Measurements from ENCODE around the gene PSRC1. TPM values are rescaled to one million over a fixed set of nuclear protein-coding genes. Genes with fewer than 3 reads are reported as not detected.

Gene PSRC1
- total RNA-seq, 1 experiment from 2014 or later, result 75.0 TPM

DNA sequence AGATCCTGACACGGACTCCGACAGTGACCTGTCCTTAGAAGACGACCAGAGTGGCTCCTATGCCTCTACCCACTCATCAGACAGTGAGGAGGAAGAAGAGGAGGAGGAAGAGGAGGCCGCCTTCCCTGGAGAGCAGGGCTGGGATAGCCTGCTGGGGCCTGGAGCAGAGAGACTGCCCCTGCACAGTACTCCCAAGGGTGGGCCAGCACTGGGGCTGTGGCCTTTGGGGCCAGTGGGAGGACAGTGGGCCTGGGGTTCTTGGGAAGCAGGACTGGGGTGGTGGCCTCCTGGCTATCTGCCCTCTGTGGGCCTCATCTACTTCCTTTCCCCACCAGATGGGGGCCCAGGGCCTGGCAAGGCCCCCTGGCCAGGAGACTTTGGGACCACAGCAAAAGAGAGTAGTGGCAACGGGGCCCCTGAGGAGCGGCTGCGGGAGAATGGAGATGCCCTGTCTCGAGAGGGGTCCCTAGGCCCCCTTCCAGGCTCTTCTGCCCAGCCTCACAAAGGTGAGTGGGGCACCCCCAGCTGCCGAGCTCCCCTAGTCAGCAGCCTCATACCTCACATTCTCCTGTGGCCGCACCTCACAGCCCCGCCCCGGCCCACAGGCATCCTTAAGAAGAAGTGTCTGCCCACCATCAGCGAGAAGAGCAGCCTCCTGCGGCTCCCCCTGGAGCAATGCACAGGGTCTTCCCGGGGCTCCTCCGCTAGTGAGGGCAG lies 10.0 kb downstream of the PSRC1 start:
- no peak overlapping the region for H3K4me3 ChIP-seq (ENCODE audit: low read depth, low read length, poor library complexity, severe bottlenecking)
- intact Hi-C loops (cut with micrococcal nuclease; ENCODE audit: unreplicated experiment), result no loop called here
- H3K4me1 ChIP-seq (ENCODE audit: insufficient read depth, low read length, poor library complexity, severe bottlenecking), result no peaks in the 10 kb centered on the region
- BruUV-seq (replicated peaks), result no TSS peak
- DNase-seq (ENCODE audit: low spot score), result no peak
- CTCF ChIA-PET, result interaction anchor here (0.6 kb wide), 1 partner anchor 150 kb away, joined by 7 read pairs; no protein-coding TSS in a partner anchor
- TF ChIP-seq, protein P1, sequence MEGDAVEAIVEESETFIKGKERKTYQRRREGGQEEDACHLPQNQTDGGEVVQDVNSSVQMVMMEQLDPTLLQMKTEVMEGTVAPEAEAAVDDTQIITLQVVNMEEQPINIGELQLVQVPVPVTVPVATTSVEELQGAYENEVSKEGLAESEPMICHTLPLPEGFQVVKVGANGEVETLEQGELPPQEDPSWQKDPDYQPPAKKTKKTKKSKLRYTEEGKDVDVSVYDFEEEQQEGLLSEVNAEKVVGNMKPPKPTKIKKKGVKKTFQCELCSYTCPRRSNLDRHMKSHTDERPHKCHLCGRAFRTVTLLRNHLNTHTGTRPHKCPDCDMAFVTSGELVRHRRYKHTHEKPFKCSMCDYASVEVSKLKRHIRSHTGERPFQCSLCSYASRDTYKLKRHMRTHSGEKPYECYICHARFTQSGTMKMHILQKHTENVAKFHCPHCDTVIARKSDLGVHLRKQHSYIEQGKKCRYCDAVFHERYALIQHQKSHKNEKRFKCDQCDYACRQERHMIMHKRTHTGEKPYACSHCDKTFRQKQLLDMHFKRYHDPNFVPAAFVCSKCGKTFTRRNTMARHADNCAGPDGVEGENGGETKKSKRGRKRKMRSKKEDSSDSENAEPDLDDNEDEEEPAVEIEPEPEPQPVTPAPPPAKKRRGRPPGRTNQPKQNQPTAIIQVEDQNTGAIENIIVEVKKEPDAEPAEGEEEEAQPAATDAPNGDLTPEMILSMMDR (conservative IDR thresholded peaks at IDR 0.05; ENCODE audit: low read depth, low read length), result no peak
- TF ChIP-seq EZH2 (IDR thresholded peaks at IDR 0.05; ENCODE audit: borderline replicate concordance, low read depth, low read length, poor library complexity, severe bottlenecking), result no peak
- no peak overlapping the region for H3K27ac ChIP-seq (ENCODE audit: low read depth, low read length, poor library complexity, severe bottlenecking)
- H3K27me3 ChIP-seq (replicated peaks; ENCODE audit: insufficient read depth, low read depth, low read length, poor library complexity), result no peaks in the 10 kb centered on the region
- POLR2A ChIA-PET (ENCODE audit: low non-redundant PET), result no interaction called here
- H3K36me3 ChIP-seq (ENCODE audit: insufficient read depth, low read length, poor library complexity, severe bottlenecking), result peaks cover 21% of the 10 kb centered on the region
- H3K9me3 ChIP-seq (ENCODE audit: low read depth, low read length, poor library complexity, severe bottlenecking), result no peaks in the 10 kb centered on the region

DNA sequence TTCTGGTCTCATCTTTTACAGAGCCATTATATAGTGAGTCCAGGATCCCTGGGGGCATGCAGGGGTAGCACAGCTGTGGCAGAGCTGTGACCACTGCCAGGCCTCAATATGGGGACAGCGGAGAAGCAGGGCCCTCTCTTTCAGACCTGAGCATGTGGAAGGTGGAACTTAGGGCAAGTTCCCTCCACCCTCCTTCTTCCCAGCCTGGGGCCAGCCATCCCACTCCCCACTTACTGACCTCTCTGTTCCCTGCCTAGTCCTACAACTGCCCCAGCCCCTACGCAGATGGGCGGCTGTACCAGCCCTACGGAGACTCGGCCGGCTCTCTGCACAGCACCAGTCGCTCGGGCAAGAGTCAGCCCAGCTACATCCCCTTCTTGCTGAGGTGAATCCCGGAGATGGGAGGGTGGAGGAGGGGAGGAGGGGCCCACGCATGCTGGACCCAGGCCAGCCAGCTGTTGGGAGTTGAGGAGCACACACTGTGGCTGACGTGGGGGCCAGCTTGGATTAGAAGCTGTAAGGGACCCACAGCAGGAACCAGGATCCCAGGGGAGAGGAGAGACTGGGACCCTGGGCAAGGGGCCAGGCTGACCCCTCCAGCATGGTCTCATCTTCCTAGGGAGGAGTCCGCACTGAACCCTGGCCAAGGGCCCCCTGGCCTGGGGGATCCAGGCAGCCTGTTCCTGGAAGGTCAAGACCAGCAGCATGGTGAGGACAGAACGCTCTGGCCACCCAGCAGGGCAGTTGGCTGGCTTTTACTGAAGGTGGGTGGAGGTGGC lies 10.7 kb downstream of the PSRC1 start:
- Histone ChIP-seq H3K27ac (ENCODE audit: low read depth, low read length, poor library complexity, severe bottlenecking) (no peak overlapping the region), H3K4me3 (ENCODE audit: low read depth, low read length, poor library complexity, severe bottlenecking) (no peak overlapping the region), H3K9me3 (ENCODE audit: low read depth, low read length, poor library complexity, severe bottlenecking) (no peaks in the 10 kb centered on the region), H3K4me1 (ENCODE audit: insufficient read depth, low read length, poor library complexity, severe bottlenecking) (no peaks in the 10 kb centered on the region), H3K36me3 (ENCODE audit: insufficient read depth, low read length, poor library complexity, severe bottlenecking) (peaks cover 23% of the 10 kb centered on the region), H3K27me3 (replicated peaks; ENCODE audit: insufficient read depth, low read depth, low read length, poor library complexity) (no peaks in the 10 kb centered on the region)
- TF ChIP-seq, protein P1 (conservative IDR thresholded peaks at IDR 0.05; ENCODE audit: low read depth, low read length), result no peak
- no peak for TF ChIP-seq EZH2 (IDR thresholded peaks at IDR 0.05; ENCODE audit: borderline replicate concordance, low read depth, low read length, poor library complexity, severe bottlenecking)
- intact Hi-C loops (cut with micrococcal nuclease; ENCODE audit: unreplicated experiment), result no loop called here
- BruUV-seq (replicated peaks), result no TSS peak
- POLR2A ChIA-PET (ENCODE audit: low non-redundant PET), result no interaction called here
- CTCF ChIA-PET, result no interaction called here
- no peak for DNase-seq (ENCODE audit: low spot score)

DNA sequence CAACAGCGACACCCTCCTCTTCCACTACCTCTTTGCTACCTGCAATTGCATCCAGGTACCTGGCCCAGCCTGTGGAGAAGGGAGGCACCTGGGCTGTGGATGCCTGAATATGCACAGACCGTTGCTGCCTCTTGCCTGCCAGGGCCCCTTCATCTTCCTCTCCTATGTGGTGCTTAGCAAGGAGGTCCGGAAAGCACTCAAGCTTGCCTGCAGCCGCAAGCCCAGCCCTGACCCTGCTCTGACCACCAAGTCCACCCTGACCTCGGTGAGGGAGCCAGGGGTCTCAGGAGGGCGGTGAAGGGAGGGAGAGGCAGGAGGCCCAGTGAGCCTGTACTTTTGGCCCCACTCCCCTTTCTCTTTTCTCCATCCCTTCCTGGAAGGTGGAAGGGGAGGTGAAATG lies 11.5 kb downstream of the PSRC1 start:
- CTCF ChIA-PET, result no interaction called here
- no peak overlapping the region for H3K27ac ChIP-seq (ENCODE audit: low read depth, low read length, poor library complexity, severe bottlenecking)
- no peaks in the 10 kb centered on the region for H3K4me1 ChIP-seq (ENCODE audit: insufficient read depth, low read length, poor library complexity, severe bottlenecking)
- H3K36me3 ChIP-seq (ENCODE audit: insufficient read depth, low read length, poor library complexity, severe bottlenecking), result peaks cover 23% of the 10 kb centered on the region
- POLR2A ChIA-PET (ENCODE audit: low non-redundant PET), result no interaction called here
- TF ChIP-seq, protein P1 (conservative IDR thresholded peaks at IDR 0.05; ENCODE audit: low read depth, low read length), result no peak
- no peak for TF ChIP-seq EZH2 (IDR thresholded peaks at IDR 0.05; ENCODE audit: borderline replicate concordance, low read depth, low read length, poor library complexity, severe bottlenecking)
- intact Hi-C loops (cut with micrococcal nuclease; ENCODE audit: unreplicated experiment), result no loop called here
- no peaks in the 10 kb centered on the region for H3K9me3 ChIP-seq (ENCODE audit: low read depth, low read length, poor library complexity, severe bottlenecking)
- no peak for DNase-seq (ENCODE audit: low spot score)
- no peaks in the 10 kb centered on the region for H3K27me3 ChIP-seq (replicated peaks; ENCODE audit: insufficient read depth, low read depth, low read length, poor library complexity)
- H3K4me3 ChIP-seq (ENCODE audit: low read depth, low read length, poor library complexity, severe bottlenecking), result no peak overlapping the region
- BruUV-seq (replicated peaks), result no TSS peak
